ENCODE data around the gene CDCA8.

CDCA8 gene

GRCh38 chr1:37692078-37692833 lies at the start of gene CDCA8:
Gene CDCA8 (plus strand): TSS chr1:37692516. CDS start chr1:37692691, 175 bp downstream.
- DNase-seq (ENCODE audit: low read depth) = peak; percentile 97

- DNase-seq (ENCODE audit: low read depth) = no peak
These were observed 45.0 kb upstream of the CDCA8 start for GRCh38 chr1:37647281-37647680.

GRCh38 chr1:37650173-37650572 lies 42.1 kb upstream of the CDCA8 start:
- no peak for DNase-seq (ENCODE audit: low read depth)

GRCh38 chr1:37650721-37651120 lies 41.6 kb upstream of the CDCA8 start:
- no peak for DNase-seq (ENCODE audit: low read depth)

GRCh38 chr1:37651803-37652202 lies 40.5 kb upstream of the CDCA8 start:
- no peak for DNase-seq (ENCODE audit: low read depth)

- no peak for DNase-seq (ENCODE audit: low read depth)
These were observed 39.3 kb upstream of the CDCA8 start for GRCh38 chr1:37652976-37653375.

GRCh38 chr1:37653906-37654305 lies 38.4 kb upstream of the CDCA8 start:
- DNase-seq (ENCODE audit: low read depth) = no peak

- DNase-seq (ENCODE audit: low read depth) = no peak
These were observed 37.0 kb upstream of the CDCA8 start for GRCh38 chr1:37655274-37655673.

GRCh38 chr1:37656026-37656425 lies 36.3 kb upstream of the CDCA8 start:
- DNase-seq (ENCODE audit: low read depth) = no peak

GRCh38 chr1:37656881-37657280 lies 35.4 kb upstream of the CDCA8 start:
- DNase-seq (ENCODE audit: low read depth) = no peak

- DNase-seq (ENCODE audit: low read depth) = no peak
These were observed 34.5 kb upstream of the CDCA8 start for GRCh38 chr1:37657620-37658412.

- no peak for DNase-seq (ENCODE audit: low read depth)
These were observed 33.8 kb upstream of the CDCA8 start for GRCh38 chr1:37658486-37658885.

- DNase-seq (ENCODE audit: low read depth) = no peak
These were observed 31.7 kb upstream of the CDCA8 start for GRCh38 chr1:37660664-37661063.

- DNase-seq (ENCODE audit: low read depth) = no peak
These were observed 30.9 kb upstream of the CDCA8 start for GRCh38 chr1:37661401-37661800.

GRCh38 chr1:37662031-37662755 lies 30.1 kb upstream of the CDCA8 start:
- DNase-seq (ENCODE audit: low read depth) = no peak

- no peak for DNase-seq (ENCODE audit: low read depth)
These were observed 28.8 kb upstream of the CDCA8 start for GRCh38 chr1:37663426-37664000.

- no peak for DNase-seq (ENCODE audit: low read depth)
These were observed 26.0 kb upstream of the CDCA8 start for GRCh38 chr1:37666241-37666867.

GRCh38 chr1:37667023-37667671 lies 25.2 kb upstream of the CDCA8 start:
- no peak for DNase-seq (ENCODE audit: low read depth)

GRCh38 chr1:37670133-37670532 lies 22.2 kb upstream of the CDCA8 start:
- no peak for DNase-seq (ENCODE audit: low read depth)

- DNase-seq (ENCODE audit: low read depth) = no peak
These were observed 21.1 kb upstream of the CDCA8 start for GRCh38 chr1:37671261-37671660.

- no peak for DNase-seq (ENCODE audit: low read depth)
These were observed 20.0 kb upstream of the CDCA8 start for GRCh38 chr1:37672136-37672870.
